ENCODE measurements around the gene NAV2. TPM values are rescaled to one million over a fixed set of nuclear protein-coding genes. Genes with fewer than 3 reads are reported as not detected.

Gene NAV2
- total RNA-seq, 4 donors from 2014 or later: 19.2 to 34.7 (median 25.8) TPM

GRCh38 chr11:19836666-19837065, 124.0 kb downstream of the NAV2 start:
- TF ChIP-seq EP300 (IDR thresholded peaks at IDR 0.05) (no peak), CTCF (IDR thresholded peaks at IDR 0.05) (no peak), POLR2A (IDR thresholded peaks at IDR 0.05) (no peak)
- no peak for DNase-seq (ENCODE audit: low spot score in 2 of 2)
- WGBS, 2 donors: 80 to 88% methylated on average over 2 of the region's 2 CpGs
- peaks cover 0 to 8% (median 0%) of the 10 kb centered on the region in 4 donors for H3K4me1 ChIP-seq
- no peak overlapping the region for H3K4me3 ChIP-seq
- no peaks in the 10 kb centered on the region for H3K27me3 ChIP-seq
- peaks cover 0 to 5% (median 0%) of the 10 kb centered on the region in 4 donors for H3K9me3 ChIP-seq
- H3K27ac ChIP-seq: no peak overlapping the region
- peaks cover 0 to 33% (median 0%) of the 10 kb centered on the region in 3 donors for H3K36me3 ChIP-seq

- H3K4me3 ChIP-seq: no peak overlapping the region
- H3K36me3 ChIP-seq: peaks cover 0 to 16% (median 0%) of the 10 kb centered on the region in 3 donors
- no peak for DNase-seq (ENCODE audit: low spot score in 2 of 2)
- TF ChIP-seq CTCF (IDR thresholded peaks at IDR 0.05) (no peak), EP300 (IDR thresholded peaks at IDR 0.05) (no peak), POLR2A (IDR thresholded peaks at IDR 0.05) (no peak)
- no peak overlapping the region for H3K27ac ChIP-seq
- no peaks in the 10 kb centered on the region for H3K27me3 ChIP-seq
- 79 to 83% methylated on average over 4 of the region's 4 CpGs for WGBS, 2 donors
- H3K4me1 ChIP-seq: peaks cover 0 to 10% (median 3%) of the 10 kb centered on the region in 4 donors
- no peaks in the 10 kb centered on the region for H3K9me3 ChIP-seq
These were observed 126.5 kb downstream of the NAV2 start for GRCh38 chr11:19838994-19839768.

GRCh38 chr11:19840961-19841360, 128.3 kb downstream of the NAV2 start:
- Histone ChIP-seq H3K4me3 (no peak overlapping the region), H3K4me1 (peaks cover 0 to 24% (median 3%) of the 10 kb centered on the region in 4 donors), H3K36me3 (peaks cover 0 to 1% (median 0%) of the 10 kb centered on the region in 3 donors)

GRCh38 chr11:19842505-19842904, 129.9 kb downstream of the NAV2 start:
- WGBS, 2 donors: 63 to 77% methylated on average over 7 of the region's 7 CpGs

More at GRCh38 chr11:19840961-19841360, 128.3 kb downstream of the NAV2 start:
- no peak for DNase-seq (ENCODE audit: low spot score in 2 of 2)
- TF ChIP-seq CTCF (IDR thresholded peaks at IDR 0.05) (no peak), POLR2A (IDR thresholded peaks at IDR 0.05) (no peak), EP300 (IDR thresholded peaks at IDR 0.05) (no peak)
- H3K27me3 ChIP-seq: no peaks in the 10 kb centered on the region
- no peak overlapping the region for H3K27ac ChIP-seq
- H3K9me3 ChIP-seq: no peaks in the 10 kb centered on the region

More at GRCh38 chr11:19842505-19842904, 129.9 kb downstream of the NAV2 start:
- no peak overlapping the region for H3K27ac ChIP-seq
- no peak for DNase-seq (ENCODE audit: low spot score in 2 of 2)
- H3K4me1 ChIP-seq: peaks cover 0 to 38% (median 3%) of the 10 kb centered on the region in 4 donors
- H3K9me3 ChIP-seq: no peaks in the 10 kb centered on the region
- H3K27me3 ChIP-seq: no peaks in the 10 kb centered on the region
- no peak overlapping the region for H3K4me3 ChIP-seq
- TF ChIP-seq EP300 (IDR thresholded peaks at IDR 0.05) (no peak), CTCF (IDR thresholded peaks at IDR 0.05) (no peak), POLR2A (IDR thresholded peaks at IDR 0.05) (no peak)
- no peaks in the 10 kb centered on the region for H3K36me3 ChIP-seq
